ENCODE data around the gene IFNAR1. TPM values are rescaled to one million over a fixed set of nuclear protein-coding genes. Genes with fewer than 3 reads are reported as not detected.

IFNAR1 gene
- total RNA-seq, 1 donor from 2014 or later: 34.8 TPM

DNA sequence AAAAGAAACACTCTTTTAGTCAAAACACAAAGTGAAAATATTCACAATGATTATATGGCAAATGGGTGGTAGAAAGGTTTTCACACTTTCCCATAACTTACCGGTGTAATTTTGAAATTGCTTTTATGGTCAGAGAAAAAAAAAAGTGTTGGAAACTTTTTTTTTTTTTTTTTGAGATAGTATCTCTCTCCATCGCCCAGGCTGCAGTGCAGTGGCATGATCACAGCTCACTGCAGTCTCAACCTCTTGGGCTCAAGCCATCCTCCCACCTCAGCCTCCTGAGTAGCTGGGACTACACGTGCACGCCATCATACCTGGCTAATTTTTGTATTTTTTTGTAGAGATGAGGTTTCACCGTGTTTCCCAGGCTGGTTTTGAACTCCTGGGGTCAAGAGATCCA, 81.7 kb downstream of the IFNAR1 start:
- H3K27ac Mint-ChIP-seq (ENCODE audit: unreplicated experiment): no peak overlapping the region
- H3K9me3 Mint-ChIP-seq (ENCODE audit: unreplicated experiment): no peaks in the 10 kb centered on the region
- no peak for DNase-seq (ENCODE audit: low spot score)
- H3K36me3 Mint-ChIP-seq (ENCODE audit: low read depth, unreplicated experiment): peaks cover 7% of the 10 kb centered on the region
- peaks cover 1% of the 10 kb centered on the region for H3K27me3 Mint-ChIP-seq (ENCODE audit: unreplicated experiment)
- H3K4me3 Mint-ChIP-seq (ENCODE audit: unreplicated experiment): no peak overlapping the region
- TF ChIP-seq, protein P1, sequence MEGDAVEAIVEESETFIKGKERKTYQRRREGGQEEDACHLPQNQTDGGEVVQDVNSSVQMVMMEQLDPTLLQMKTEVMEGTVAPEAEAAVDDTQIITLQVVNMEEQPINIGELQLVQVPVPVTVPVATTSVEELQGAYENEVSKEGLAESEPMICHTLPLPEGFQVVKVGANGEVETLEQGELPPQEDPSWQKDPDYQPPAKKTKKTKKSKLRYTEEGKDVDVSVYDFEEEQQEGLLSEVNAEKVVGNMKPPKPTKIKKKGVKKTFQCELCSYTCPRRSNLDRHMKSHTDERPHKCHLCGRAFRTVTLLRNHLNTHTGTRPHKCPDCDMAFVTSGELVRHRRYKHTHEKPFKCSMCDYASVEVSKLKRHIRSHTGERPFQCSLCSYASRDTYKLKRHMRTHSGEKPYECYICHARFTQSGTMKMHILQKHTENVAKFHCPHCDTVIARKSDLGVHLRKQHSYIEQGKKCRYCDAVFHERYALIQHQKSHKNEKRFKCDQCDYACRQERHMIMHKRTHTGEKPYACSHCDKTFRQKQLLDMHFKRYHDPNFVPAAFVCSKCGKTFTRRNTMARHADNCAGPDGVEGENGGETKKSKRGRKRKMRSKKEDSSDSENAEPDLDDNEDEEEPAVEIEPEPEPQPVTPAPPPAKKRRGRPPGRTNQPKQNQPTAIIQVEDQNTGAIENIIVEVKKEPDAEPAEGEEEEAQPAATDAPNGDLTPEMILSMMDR (IDR thresholded peaks at IDR 0.05; ENCODE audit: unreplicated experiment): no peak
- peaks cover 6% of the 10 kb centered on the region for H3K4me1 Mint-ChIP-seq (ENCODE audit: unreplicated experiment)

Other genes starting within 250 kb of the IFNAR1 start
- gene IFNAR2, start 95.0 kb upstream of the IFNAR1 start, total RNA-seq (ENCODE audit: unreplicated experiment): 21.3 TPM
- 13.0 TPM for gene IL10RB, start 58.6 kb upstream of the IFNAR1 start, total RNA-seq (ENCODE audit: unreplicated experiment)
- 32.1 TPM for gene IFNGR2, start 78.4 kb downstream of the IFNAR1 start, total RNA-seq (ENCODE audit: unreplicated experiment)
- 35.5 TPM for gene TMEM50B, start 155.0 kb downstream of the IFNAR1 start, total RNA-seq (ENCODE audit: unreplicated experiment)
- gene DNAJC28, start 166.7 kb downstream of the IFNAR1 start, total RNA-seq (ENCODE audit: unreplicated experiment): 3.3 TPM
- gene GART, start 217.1 kb downstream of the IFNAR1 start, total RNA-seq (ENCODE audit: unreplicated experiment): 76.1 TPM
- gene SON, start 218.1 kb downstream of the IFNAR1 start, total RNA-seq (ENCODE audit: unreplicated experiment): 311 TPM